Renal pelvis (tissue), 4 donors: ENCODE results near the gene C19orf38. TPM values are rescaled to one million over a fixed set of nuclear protein-coding genes. Genes with fewer than 3 reads are reported as not detected.
"Not testable (repeated sequence)": the region's sequence is repeated elsewhere in the genome, so short reads cannot be mapped to it uniquely, and the experiment has no call there.

Source experiments
- DNase-seq: peaks from one replicate; pipeline ENCODE4 v3.0.0-alpha.2; 2013
- polyA plus RNA-seq, 3 donors: library from polyadenylated mRNA; unstranded; fragments of 120-200 nt; gene quantifications; one replicate each; pipeline ENCODE4 v1.2.1, GENCODE V29; 2013; ENCODE audit not compliant: insufficient read length in 3 of 3

The C19orf38 gene
- polyA plus RNA-seq, 3 donors = 1.7 to 2.1 (median 1.8) TPM

DNA sequence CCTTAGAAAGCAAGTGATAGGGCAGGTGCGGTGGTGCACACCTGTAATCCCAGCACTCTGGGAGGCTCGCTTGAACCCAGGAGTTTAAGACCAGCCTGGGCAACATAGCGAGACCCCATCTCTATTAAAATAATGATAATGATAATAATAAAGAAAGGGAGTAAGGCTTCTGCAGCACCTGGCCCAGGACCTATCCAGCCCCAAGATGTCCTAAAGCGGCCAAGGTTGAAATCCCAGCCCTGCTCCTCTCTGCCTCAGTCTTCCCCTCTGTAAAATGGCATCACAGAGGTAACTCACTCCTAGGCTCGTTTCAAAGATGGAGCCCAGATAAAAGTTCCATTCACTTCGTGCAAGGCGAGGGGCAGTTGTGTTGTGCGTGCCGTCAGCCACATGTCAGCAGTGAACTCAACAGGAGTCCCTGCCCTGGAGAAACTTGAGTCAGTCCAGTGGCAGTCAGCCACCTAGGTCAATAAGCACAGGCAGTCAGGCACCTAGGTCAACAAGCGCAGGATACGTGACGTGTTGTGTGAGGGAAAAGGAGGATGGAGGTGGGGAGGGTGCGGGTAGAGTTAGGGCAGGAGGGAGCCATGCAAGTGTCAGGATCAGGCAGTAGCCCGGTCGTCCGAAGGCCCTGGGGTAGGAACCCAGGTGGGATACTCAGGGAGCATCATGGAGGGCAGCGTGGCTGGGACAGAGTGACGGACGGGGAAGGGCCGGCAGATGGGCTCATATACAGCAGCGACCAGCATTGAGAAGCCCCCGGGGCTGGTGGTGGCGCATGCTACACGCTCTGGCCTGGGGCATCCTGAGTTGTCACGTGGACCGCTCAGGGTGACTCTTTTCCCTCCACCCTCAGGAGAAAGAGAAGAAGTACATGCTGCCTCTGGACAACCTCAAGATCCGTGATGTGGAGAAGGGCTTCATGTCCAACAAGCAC lies 28.8 kb upstream of the C19orf38 start:
- no peak for DNase-seq

GRCh38 chr19:10820173-10820572 lies 28.0 kb upstream of the C19orf38 start:
- no peak for DNase-seq

DNA sequence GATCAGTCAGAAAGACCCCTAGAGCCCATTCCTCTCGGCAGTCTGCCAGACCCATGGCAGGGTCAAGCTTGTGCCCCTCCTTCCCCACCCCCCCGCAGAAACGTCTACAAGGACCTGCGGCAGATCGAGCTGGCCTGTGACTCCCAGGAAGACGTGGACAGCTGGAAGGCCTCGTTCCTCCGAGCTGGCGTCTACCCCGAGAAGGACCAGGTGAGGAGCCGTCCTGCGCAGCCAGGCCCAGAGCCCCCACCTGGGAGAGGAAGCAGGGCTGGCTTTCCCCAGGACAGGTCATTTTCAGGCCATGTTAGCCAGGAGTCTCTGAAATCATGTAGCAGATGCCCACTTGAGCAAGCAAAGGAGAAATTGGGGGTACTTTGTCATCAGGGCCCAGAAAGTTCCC lies 24.5 kb upstream of the C19orf38 start:
- no peak for DNase-seq

GRCh38 chr19:10826231-10826630 lies 22.0 kb upstream of the C19orf38 start:
- DNase-seq = no peak

DNA sequence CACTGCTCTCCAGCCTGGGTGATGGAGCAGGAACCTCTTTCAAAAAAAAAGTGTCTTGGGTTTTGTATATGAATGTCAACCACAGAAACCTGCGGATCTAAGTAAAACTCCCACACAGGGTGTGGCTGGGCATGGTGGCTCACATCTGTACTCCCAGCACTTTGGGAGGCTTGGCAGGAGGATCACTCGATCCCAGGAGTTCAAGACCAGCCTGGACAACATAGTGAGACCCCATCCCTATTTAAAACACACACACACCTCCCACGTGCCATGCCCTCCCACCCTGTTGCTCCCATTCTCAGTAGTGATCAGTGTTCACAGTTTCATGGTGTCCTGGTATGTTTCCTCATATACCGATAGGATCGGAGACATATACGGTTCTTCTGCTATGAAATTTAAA lies 21.4 kb upstream of the C19orf38 start:
- no peak for DNase-seq

DNA sequence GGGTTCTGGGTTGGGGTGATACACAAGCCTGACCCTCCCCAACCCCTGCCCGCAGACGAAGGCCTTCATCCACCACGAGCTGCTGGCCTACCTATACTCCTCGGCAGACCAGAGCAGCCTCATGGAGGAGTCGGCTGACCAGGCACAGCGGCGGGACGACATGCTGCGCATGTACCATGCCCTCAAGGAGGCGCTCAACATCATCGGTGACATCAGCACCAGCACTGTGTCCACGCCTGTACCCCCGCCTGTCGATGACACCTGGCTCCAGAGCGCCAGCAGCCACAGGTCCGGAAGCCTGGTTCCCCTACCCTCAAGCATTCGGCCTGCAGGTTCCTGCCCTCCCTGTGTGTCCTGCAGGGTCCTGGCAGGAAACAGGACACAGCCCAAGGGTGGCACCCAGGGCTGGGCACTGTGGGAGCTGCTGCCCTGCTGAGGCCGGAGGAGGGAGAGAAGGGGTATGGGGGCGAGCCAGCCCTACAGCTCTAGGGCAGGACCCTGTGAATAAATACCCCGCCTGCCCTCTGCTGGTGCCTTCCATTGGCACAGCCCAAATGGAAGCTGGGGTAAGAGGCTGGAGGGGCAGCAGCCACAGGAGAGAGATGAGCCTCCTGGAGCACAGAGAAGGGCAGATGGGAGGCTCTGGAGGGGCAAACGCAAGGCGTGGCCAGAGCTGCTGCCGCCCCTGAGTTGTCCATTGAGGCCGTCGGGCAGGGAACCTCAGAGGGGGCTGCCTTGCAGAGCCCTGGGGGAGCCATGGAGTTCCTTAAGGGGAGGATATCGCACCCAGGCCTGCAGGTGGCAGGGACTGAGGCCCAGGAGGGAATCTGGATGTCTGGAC lies 19.0 kb upstream of the C19orf38 start:
- DNase-seq = no peak

DNA sequence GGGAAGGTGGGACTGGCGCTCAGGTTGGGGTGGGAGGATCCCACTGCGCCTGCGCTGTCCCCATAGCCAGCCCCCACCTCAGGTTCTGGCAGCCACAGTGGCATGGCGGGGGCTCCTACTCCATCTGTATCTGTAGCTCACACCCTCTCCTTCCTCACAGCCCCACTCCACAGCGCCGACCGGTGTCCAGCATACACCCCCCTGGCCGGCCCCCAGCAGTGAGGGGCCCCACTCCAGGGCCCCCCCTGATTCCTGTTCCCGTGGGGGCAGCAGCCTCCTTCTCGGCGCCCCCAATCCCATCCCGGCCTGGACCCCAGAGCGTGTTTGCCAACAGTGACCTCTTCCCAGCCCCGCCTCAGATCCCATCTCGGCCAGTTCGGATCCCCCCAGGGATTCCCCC lies 18.2 kb upstream of the C19orf38 start:
- DNase-seq = no peak

DNA sequence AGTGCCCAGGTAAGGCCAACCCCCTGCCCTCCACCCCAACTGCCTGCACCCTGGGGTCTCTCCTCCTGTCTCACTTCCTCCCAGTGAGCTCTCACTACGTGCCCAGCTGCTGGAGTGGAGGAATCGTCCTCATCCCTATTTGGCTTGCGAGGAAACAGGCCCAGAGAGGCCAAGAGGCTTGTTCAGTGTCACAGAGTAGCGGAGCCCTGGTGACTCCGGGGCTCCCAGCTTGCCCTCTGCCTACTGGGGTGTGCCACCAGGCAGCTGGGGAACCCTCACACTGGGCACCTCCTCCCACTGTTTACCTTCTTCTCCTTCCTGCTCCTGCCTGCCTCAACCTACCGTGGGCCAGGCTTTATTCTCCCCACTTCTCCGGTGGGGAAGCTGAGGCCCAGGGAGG lies 17.8 kb upstream of the C19orf38 start:
- DNase-seq = no peak

DNA sequence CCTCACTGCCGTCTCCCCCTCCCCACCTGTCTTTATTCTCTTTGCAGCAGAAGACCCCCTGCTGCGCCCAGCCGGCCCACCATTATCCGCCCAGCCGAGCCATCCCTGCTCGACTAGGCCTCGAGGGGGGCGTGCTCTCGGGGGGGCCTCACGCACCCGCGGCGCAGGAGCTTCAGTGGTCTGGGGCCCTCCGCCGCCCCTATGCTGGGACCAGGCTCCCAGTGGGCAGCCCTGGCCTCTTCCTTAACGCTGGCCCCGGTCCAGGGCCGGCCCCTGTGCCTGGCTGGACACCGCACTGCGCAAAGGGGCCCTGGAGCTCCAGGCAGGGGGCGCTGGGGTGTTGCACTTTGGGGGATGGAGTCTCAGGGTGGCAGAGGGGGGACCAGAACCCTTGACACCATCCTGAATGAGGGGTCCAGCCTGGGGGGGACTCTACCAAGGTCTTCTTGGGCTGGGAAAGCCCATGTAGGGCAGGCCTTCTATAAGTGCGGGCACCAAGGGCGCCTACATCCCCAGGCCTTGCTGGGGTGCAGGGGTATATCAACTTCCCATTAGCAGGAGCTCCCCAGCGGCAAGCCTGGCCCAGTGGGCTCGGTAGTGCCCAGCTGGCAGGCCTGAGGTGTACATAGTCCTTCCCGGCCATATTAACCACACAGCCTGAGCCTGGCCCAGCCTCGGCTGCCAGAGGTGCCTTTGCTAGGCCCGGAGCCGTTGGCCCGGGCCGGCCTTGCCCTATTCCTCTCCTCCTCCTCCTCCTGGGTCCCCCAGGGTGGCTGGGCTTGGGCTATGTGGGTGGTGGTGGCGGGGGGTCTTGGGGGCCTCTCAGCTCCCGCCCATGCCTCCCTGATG lies 17.1 kb upstream of the C19orf38 start:
- DNase-seq = no peak

- DNase-seq = peak; percentile 22
These were observed 16.0 kb upstream of the C19orf38 start for GRCh38 chr19:10831987-10832938.

GRCh38 chr19:10832939-10833296 lies 15.3 kb upstream of the C19orf38 start:
- DNase-seq = no peak

GRCh38 chr19:10835089-10835753 lies 13.0 kb upstream of the C19orf38 start:
- DNase-seq = no peak

GRCh38 chr19:10835754-10836478 lies 12.3 kb upstream of the C19orf38 start, which contains the start of gene TMED1:
TSS of gene TMED1 (minus strand) at chr19:10836212. CDS start at chr19:10836191, 21 bp downstream.
- DNase-seq = peak; percentile 99

GRCh38 chr19:10836479-10837330 lies 11.5 kb upstream of the C19orf38 start:
- DNase-seq = no peak

GRCh38 chr19:10837649-10838048 lies 10.6 kb upstream of the C19orf38 start:
- not testable (repeated sequence) for DNase-seq

DNA sequence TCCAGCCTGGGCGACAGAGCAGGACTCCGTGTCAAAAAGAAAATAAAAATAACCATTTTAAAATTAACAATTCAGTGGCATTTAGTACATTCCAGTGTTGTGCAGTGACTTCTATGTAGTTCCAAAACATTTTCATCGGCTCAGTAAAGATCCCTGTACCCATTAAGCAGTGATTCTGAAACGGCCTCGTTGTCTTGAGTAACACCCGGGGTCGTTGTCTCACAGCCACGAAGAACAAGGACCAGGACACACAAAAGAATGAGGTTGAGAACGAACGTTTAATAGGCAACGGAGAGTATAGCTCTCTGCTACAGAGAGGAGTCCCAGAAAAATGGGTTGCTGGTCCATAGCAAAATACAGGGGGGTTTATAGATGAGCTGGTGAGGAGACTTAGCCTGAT lies 9.8 kb upstream of the C19orf38 start:
- no peak for DNase-seq

- no peak for DNase-seq
These were observed 8.8 kb upstream of the C19orf38 start for GRCh38 chr19:10839114-10840050.
